COLO668 (cell line): ENCODE results near the gene CELF3.
"Not testable (repeated sequence)": the region's sequence is repeated elsewhere in the genome, so short reads cannot be mapped to it uniquely, and the experiment has no call there.

Experiments used
- DNase-seq: peaks from one replicate; lab custom pipeline; 2025; ENCODE audit not compliant: unreplicated experiment; lab: John Stamatoyannopoulos, UW

Gene CELF3

GRCh38 chr1:151704246-151704645 lies 12.4 kb downstream of the CELF3 start:
- no peak for DNase-seq

- no peak for DNase-seq
These were observed 12.8 kb downstream of the CELF3 start for GRCh38 chr1:151703813-151704212.

DNA sequence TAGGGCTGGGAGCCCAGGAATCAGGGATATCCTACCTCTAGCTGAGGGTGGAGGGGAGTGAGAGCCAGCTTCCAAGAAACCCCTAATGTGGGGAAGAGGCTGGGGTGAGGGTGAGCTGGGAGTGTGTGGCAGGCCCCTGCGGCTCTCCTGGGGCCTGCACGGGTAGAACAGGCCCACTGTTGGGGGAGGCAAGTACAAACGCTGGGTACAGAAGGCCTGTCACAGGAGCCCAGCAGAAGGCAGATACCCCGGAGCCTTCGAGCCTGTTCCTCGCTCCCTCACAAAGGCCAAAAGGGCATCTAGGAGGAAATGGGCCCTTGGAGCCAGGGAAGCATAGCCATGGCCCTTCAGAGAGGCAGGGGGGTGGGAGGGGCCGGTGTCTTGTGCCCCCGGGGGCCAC lies 13.7 kb downstream of the CELF3 start:
- DNase-seq, result no peak

DNA sequence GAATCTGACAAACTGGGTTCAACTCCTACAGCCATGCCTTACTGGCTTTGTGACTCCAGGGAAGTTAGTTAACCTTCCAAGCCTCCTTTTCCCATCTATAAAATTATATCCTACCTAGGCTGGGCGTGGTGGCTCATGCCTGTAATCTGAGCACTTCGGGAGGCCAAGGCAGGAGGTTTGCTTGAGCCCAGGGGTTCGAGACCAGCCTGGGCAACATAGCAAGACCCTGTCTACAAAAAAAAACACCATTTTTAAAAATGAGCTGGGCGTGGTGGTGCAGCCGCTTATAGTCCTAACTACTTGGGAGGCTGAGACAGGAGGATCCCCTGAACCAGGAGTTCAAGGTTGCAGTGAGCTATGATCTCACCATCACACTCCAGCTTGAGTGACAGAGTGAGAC lies 15.1 kb downstream of the CELF3 start:
- DNase-seq, result no peak

GRCh38 chr1:151693057-151693651 lies 23.4 kb downstream of the CELF3 start:
- DNase-seq, result peak; percentile 20

GRCh38 chr1:151692226-151692625 lies 24.4 kb downstream of the CELF3 start:
- DNase-seq, result no peak

- no peak for DNase-seq
These were observed 27.1 kb downstream of the CELF3 start for GRCh38 chr1:151689494-151689893.

DNA sequence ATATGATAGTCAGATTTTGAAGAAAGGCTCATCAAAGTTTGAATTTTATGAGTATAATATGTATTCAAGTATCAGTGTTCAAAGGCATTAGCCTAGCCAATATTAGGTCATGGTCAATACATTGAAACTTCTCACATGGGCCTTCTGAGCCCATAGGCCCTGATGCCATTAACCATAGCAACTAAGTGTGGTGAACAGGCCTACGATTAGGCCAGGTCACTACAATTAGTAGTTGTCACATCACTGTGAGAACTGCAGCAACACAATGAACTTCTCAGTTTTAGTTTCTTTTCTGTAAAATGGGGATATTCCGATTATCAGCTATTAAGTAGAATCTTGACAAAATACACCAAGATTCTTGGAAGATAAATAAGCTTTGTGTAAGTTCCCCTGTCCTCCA lies 30.0 kb downstream of the CELF3 start:
- no peak for DNase-seq

- no peak for DNase-seq
These were observed 32.5 kb downstream of the CELF3 start for GRCh38 chr1:151684128-151684527.

- not testable (repeated sequence) for DNase-seq
These were observed 33.7 kb downstream of the CELF3 start for GRCh38 chr1:151682901-151683300.

GRCh38 chr1:151681923-151682322 lies 34.7 kb downstream of the CELF3 start:
- DNase-seq, result no peak

GRCh38 chr1:151680826-151681225 lies 35.8 kb downstream of the CELF3 start:
- DNase-seq, result no peak

DNA sequence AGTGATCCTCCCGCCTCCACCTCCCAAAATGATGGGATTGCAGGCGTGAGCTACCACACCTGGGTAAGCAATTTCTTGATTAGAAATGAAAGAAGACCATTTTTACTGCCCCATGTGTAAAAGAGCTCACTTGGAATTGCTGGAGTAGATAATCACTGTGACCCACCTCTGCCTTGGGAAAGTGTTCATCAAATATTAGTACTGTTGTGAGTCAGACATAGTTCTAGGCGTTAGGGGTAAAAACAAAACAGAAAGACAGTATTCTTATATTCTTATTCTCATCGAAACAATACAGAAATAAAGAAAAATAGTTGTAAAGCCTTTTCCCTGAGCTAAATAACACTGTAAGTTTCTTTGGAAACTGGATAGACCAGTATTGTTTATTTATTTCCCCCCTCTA lies 36.2 kb downstream of the CELF3 start:
- DNase-seq, result no peak

DNA sequence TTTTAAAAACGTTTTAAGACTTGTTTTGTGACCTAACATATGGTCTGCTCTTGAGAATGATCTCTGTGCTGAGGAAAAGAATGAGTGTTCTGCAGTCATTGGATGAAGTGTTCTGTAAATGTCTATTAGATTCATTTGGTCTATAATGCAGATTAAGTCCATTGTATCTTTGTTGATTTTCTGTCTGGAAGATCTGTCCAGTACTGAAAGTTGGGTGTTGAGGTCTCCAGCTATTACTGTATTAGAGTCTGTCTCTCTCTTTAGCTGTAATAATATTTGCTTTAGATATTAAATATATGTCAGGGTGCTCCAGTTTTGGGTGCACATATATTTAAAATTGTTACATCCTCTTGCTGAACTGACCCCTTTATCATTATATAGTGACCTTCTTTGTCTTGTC lies 43.2 kb downstream of the CELF3 start:
- no peak for DNase-seq

GRCh38 chr1:151670036-151670675 lies 46.4 kb downstream of the CELF3 start:
- DNase-seq, result not testable (repeated sequence)

DNA sequence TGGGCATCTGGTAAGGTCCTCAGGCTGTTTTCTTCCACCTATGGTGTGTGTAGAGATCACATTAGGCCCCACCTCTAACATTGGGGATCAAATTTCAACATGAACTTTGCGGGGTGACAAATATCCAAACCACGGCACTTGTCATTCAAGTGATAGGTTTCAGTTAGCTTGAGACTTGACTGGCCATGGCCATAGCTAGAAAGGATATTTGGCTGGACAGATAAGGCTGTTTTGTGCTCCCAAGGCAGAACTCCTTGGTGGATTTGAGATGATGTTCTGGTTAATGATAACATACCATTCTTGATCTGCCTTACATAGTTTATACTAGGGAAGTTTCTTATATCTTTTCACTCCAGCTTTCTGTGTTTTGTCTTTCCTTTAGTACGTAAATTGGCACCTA lies 48.5 kb downstream of the CELF3 start:
- DNase-seq, result no peak

DNA sequence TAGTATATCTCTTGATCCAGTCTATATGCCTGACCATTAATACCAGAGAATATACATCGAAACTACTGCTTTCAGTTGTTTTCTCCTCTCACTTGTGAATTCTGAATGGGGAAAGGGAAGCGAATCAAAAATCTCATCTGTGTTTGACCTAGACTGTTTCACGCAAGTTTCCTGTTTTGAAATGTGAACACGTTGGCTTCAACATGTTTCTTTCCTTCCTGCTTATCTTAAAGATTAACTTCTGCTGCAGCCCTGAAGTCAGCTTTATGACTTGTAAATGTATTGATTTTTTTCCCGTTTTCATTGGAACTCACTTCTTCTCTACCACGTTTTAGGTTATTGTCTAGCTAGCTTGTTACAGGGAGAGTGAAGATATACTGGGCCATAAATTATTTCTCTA lies 54.9 kb downstream of the CELF3 start:
- no peak for DNase-seq

DNA sequence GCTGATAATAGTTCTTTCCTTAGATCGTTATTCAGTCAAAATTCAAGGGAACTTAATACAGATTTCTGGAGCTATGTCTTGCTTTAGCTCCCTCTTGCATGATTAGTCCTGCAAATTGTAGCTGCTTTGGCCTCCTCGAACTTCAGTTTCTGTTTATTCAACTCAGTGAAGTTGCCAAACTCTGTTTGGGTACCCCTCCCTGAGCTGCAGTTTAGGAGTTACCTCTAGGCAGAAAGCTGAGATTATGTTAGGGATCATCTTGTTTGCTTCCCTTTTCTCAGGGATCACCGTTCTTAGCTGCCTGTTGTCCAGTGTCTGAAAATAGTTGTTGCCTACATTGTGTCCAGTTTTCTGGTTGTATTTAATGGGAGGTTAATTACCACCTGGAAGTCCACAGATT lies 61.2 kb downstream of the CELF3 start:
- no peak for DNase-seq

GRCh38 chr1:151653397-151653796 lies 63.2 kb downstream of the CELF3 start:
- DNase-seq, result no peak
